CD14-positive monocyte (primary cell): ENCODE data around the gene STPG3. TPM values are rescaled to one million over a fixed set of nuclear protein-coding genes. Genes with fewer than 3 reads are reported as not detected.

Source experiments
- DNase-seq, 3 donors: peaks; one replicate each; pipeline ENCODE4 v3.0.0-alpha.2; 2011 to 2022
- H2AFZ ChIP-seq: 2 replicates; pipeline ENCODE4 v1.6.0; 2012; ENCODE audit warnings: mild to moderate bottlenecking, low read depth, low read length, inconsistent platforms; ENCODE audit not compliant: insufficient read depth, poor library complexity, severe bottlenecking
- H3K27ac ChIP-seq, 2 donors: 1 replicate in 1 of 2; 2 replicates in 1 of 2; pipeline ENCODE4 v1.5.1; 2012 to 2013; ENCODE audit warnings: low read length in 2 of 2, control low read depth in 1 of 2, inconsistent platforms in 1 of 2, low read depth in 1 of 2, mild to moderate bottlenecking in 1 of 2
- H3K27me3 ChIP-seq, 2 donors: one replicate each; pipeline versions ENCODE4 v1.6.0 to v1.6.1; 2011 to 2013; ENCODE audit warnings: low read length in 2 of 2; ENCODE audit not compliant: control insufficient read depth in 2 of 2, insufficient read depth in 2 of 2
- H3K36me3 ChIP-seq, 2 donors: replicated peaks in 1 of 2; 1 replicate in 1 of 2; 2 replicates in 1 of 2; pipeline versions ENCODE4 v1.5.1 to v1.6.1; 2012 to 2013; ENCODE audit warnings: low read length in 2 of 2, control low read depth in 1 of 2, inconsistent platforms in 1 of 2, mild to moderate bottlenecking in 1 of 2; ENCODE audit not compliant: insufficient read depth in 2 of 2, control insufficient read depth in 1 of 2
- H3K4me1 ChIP-seq, 2 donors: 1 replicate in 1 of 2; 2 replicates in 1 of 2; pipeline versions ENCODE4 v1.5.1 to v1.6.1; 2012 to 2013; ENCODE audit warnings: low read length in 2 of 2, control low read depth in 1 of 2, inconsistent platforms in 1 of 2, mild to moderate bottlenecking in 1 of 2, moderate library complexity in 1 of 2; ENCODE audit not compliant: insufficient read depth in 2 of 2, control insufficient read depth in 1 of 2
- H3K4me2 ChIP-seq: replicated peaks from 2 replicates; pipeline ENCODE3; 2012; ENCODE audit warnings: low read length, moderate library complexity, mild to moderate bottlenecking; ENCODE audit not compliant: poor library complexity, severe bottlenecking; ENCODE audit errors: extremely low read depth
- H3K4me3 ChIP-seq, 3 experiments: fragments of 200-600 bp in 1 of 3; sonication (generic) in 1 of 3; replicated peaks in 1 of 3; 1 replicate in 2 of 3; 2 replicates in 1 of 3; pipeline ENCODE4 v1.5.1; 2011 to 2013; ENCODE audit warnings: low read length in 3 of 3, mild to moderate bottlenecking in 3 of 3, control low read depth in 2 of 3, low read depth in 2 of 3, inconsistent platforms in 1 of 3, moderate library complexity in 1 of 3
- H3K79me2 ChIP-seq: 2 replicates; pipeline ENCODE4 v1.6.0; 2012; ENCODE audit warnings: mild to moderate bottlenecking, control low read depth, inconsistent platforms, low read length, moderate library complexity; ENCODE audit not compliant: insufficient read depth
- H3K9ac ChIP-seq: 2 replicates; pipeline ENCODE4 v1.6.0; 2017; ENCODE audit warnings: low read length, mild to moderate bottlenecking; ENCODE audit not compliant: insufficient read depth, poor library complexity, severe bottlenecking
- H3K9me3 ChIP-seq, 2 donors: replicated peaks in 1 of 2; 1 replicate in 1 of 2; 2 replicates in 1 of 2; pipeline versions ENCODE4 v1.5.1 to v1.6.1; 2012 to 2013; ENCODE audit warnings: low read length in 2 of 2, control low read depth in 1 of 2; ENCODE audit not compliant: control insufficient read depth in 1 of 2, insufficient read depth in 1 of 2
- H4K20me1 ChIP-seq: 2 replicates; pipeline ENCODE4 v1.6.0; 2012; ENCODE audit warnings: mild to moderate bottlenecking, low read length, control low read depth, moderate library complexity; ENCODE audit not compliant: insufficient read depth
- H3K27ac Mint-ChIP-seq, 7 donors: one replicate each; pipeline ENCODE4 v1.8.0; 2020; ENCODE audit warnings: mild to moderate bottlenecking in 7 of 7, mixed read lengths in 7 of 7, moderate library complexity in 6 of 7, inconsistent platforms in 2 of 7
- H3K27me3 Mint-ChIP-seq, 3 donors: one replicate each; pipeline ENCODE4 v1.8.0; 2021 to 2022; ENCODE audit warnings: low read depth in 3 of 3, mild to moderate bottlenecking in 3 of 3, mixed read lengths in 3 of 3, moderate library complexity in 3 of 3, inconsistent platforms in 1 of 3
- H3K36me3 Mint-ChIP-seq, 2 donors: one replicate each; pipeline ENCODE4 v1.8.0; 2020; ENCODE audit warnings: mixed read lengths in 2 of 2, inconsistent platforms in 1 of 2, mild to moderate bottlenecking in 1 of 2
- H3K4me1 Mint-ChIP-seq: one replicate; pipeline ENCODE4 v1.8.0; 2020; ENCODE audit warnings: mild to moderate bottlenecking, mixed read lengths
- H3K4me3 Mint-ChIP-seq, 2 donors: one replicate each; pipeline ENCODE4 v1.8.0; 2020; ENCODE audit warnings: mild to moderate bottlenecking in 2 of 2, mixed read lengths in 2 of 2, moderate library complexity in 1 of 2
- H3K9me3 Mint-ChIP-seq, 7 donors: one replicate each; pipeline ENCODE4 v1.8.0; 2020 to 2022; ENCODE audit warnings: mixed read lengths in 7 of 7, mild to moderate bottlenecking in 6 of 7, moderate library complexity in 6 of 7, inconsistent platforms in 2 of 7
- WGBS: methylation state at CpG from one replicate; pipeline ENCODE4 v1.1.5; 2013; ENCODE audit warnings: missing lambda C conversion rate; ENCODE audit not compliant: insufficient coverage; 5-methylcytosine and 5-hydroxymethylcytosine counted together
- intact Hi-C, 2 donors: fragments of 100-400 bp; cut with micrococcal nuclease; formaldehyde crosslinking; loops; one replicate each; pipeline versions ENCODE4 v1.15.0 to v1.15.1; 2023
- polyA plus RNA-seq, 3 donors: library from polyadenylated mRNA; depleted of rRNA in 1 of 3; unstranded in 2 of 3; stranded (reverse) in 1 of 3; fragments of 300-500 nt in 2 of 3; fragments of >200 nt in 1 of 3; fragmentation: Illumina TruSeq in 2 of 3; gene quantifications; 1 replicate in 2 of 3; 2 replicates in 1 of 3; pipeline ENCODE4 v1.2.3, GENCODE V29; 2012 to 2021
- TF ChIP-seq, protein P1 (sequence below): fragments of 200-600 bp; IDR thresholded peaks from one replicate; pipeline ENCODE4 v1.8.0; 2022; ENCODE audit warnings: antibody characterized with exemption, mild to moderate bottlenecking

The STPG3 gene
- polyA plus RNA-seq, 3 donors, result not detected

GRCh38 chr9:137229903-137230704 is 21.0 kb upstream of the STPG3 start:
- Mint-ChIP-seq H3K27me3 (peaks cover 2 to 45% (median 9%) of the 10 kb centered on the region in 3 donors), H3K9me3 (peaks cover 0 to 4% (median 0%) of the 10 kb centered on the region in 7 donors), H3K27ac (no peak overlapping the region), H3K4me3 (no peak overlapping the region), H3K4me1 (peaks cover 5% of the 10 kb centered on the region), H3K36me3 (no peaks in the 10 kb centered on the region)
- Histone ChIP-seq H3K9ac (no peak overlapping the region), H4K20me1 (no peaks in the 10 kb centered on the region), H3K27me3 (peaks cover 0 to 9% of the 10 kb centered on the region in 2 donors), H3K4me1 (peaks cover 3% of the 10 kb centered on the region in 2 donors), H3K79me2 (no peaks in the 10 kb centered on the region), H3K36me3 (no peaks in the 10 kb centered on the region), H3K4me2 (no peak overlapping the region), H3K4me3 (no peak overlapping the region), H3K9me3 (no peaks in the 10 kb centered on the region), H3K27ac (no peak overlapping the region), H2AFZ (no peak overlapping the region)
- intact Hi-C loops, result loop anchor here in 1 of 2 donors (5.0 kb wide), 1 partner anchor 113 kb away; no protein-coding TSS in a partner anchor
- no peak for DNase-seq
- TF ChIP-seq, protein P1, sequence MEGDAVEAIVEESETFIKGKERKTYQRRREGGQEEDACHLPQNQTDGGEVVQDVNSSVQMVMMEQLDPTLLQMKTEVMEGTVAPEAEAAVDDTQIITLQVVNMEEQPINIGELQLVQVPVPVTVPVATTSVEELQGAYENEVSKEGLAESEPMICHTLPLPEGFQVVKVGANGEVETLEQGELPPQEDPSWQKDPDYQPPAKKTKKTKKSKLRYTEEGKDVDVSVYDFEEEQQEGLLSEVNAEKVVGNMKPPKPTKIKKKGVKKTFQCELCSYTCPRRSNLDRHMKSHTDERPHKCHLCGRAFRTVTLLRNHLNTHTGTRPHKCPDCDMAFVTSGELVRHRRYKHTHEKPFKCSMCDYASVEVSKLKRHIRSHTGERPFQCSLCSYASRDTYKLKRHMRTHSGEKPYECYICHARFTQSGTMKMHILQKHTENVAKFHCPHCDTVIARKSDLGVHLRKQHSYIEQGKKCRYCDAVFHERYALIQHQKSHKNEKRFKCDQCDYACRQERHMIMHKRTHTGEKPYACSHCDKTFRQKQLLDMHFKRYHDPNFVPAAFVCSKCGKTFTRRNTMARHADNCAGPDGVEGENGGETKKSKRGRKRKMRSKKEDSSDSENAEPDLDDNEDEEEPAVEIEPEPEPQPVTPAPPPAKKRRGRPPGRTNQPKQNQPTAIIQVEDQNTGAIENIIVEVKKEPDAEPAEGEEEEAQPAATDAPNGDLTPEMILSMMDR, result no peak
- 58% methylated on average over 14 of the region's 31 CpGs for WGBS

DNA sequence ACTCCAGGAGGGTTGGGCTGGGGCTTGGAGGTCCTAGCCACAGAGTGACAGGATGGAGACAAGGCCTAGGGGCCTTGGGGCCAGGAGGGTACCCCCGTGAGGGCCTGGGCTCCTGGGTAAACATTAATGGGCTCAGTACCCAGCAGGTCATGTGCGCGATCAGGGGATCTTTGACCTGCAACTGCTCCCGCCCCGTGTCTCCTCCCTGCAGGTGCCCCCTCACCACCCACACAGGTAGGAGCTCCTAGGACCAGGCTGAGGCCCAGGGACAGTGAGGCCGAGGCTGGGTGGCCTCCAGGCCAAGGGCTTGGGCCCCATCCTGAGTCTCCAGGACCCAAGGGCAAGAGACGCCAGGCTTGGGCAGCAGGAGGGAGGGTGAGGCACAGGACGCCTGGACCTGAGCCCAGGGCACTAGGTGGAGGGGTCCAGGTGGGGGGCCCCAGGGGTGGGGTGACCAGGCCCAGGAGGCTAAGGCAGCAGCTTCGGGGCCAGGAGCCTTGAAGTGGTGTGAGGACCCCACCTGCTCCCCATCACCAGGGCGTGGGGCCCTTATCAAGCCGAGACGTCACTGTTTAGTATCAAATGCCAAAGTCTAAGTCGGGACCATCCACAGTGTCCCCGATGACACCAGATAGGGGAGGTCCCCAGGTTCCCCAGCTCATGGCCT is 20.2 kb upstream of the STPG3 start, which contains the start of gene SLC34A3:
Gene SLC34A3 (plus strand): TSS at position 197 of the 667 bp plus-strand sequence. CDS start 802 bp downstream, outside the sequence.
- Histone ChIP-seq H3K9me3 (no peaks in the 10 kb centered on the region), H3K79me2 (no peaks in the 10 kb centered on the region), H4K20me1 (no peaks in the 10 kb centered on the region), H3K27ac (no peak within 1 kb of the TSS), H3K4me1 (no peaks in the 10 kb centered on the region), H2AFZ (no peak within 1 kb of the TSS), H3K4me2 (no peak within 1 kb of the TSS), H3K4me3 (no peak within 1 kb of the TSS), H3K36me3 (no peaks in the 10 kb centered on the region), H3K9ac (no peak within 1 kb of the TSS), H3K27me3 (peaks cover 0 to 9% of the 10 kb centered on the region in 2 donors)
- Mint-ChIP-seq H3K4me3 (no peak within 1 kb of the TSS), H3K27ac (no peak within 1 kb of the TSS), H3K9me3 (peaks cover 0 to 4% (median 0%) of the 10 kb centered on the region in 7 donors), H3K36me3 (no peaks in the 10 kb centered on the region), H3K27me3 (peaks cover 2 to 50% (median 12%) of the 10 kb centered on the region in 3 donors), H3K4me1 (peaks cover 2% of the 10 kb centered on the region)
- 89% methylated on average over 11 of the region's 14 CpGs for whole genome bisulfite sequencing
- DNase-seq, result no peak
- TF ChIP-seq, protein P1, result no peak
- intact Hi-C loops, result no loop called here
